Measurements from ENCODE around the gene ZWILCH.

Gene ZWILCH

DNA sequence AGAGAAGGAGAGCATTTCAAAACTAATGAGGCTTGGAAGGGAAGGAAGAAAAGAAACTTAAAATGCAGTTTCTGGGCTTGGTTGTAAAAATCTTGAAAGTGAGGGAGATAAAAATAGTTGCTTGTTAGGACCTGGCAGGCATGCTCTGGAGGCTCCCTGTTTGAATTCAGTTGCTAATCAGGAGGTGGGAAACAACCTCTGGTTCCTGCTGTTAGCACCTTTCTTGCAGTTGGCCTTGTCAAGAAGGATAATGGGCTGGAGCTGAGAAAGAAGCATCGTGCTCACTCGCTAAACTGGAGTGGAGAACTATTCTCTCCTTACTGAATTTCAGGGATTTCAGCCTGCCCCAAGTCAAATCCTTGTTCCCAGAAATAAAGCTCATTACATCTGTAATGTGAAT lies 31.0 kb upstream of the ZWILCH start:
- no peaks in the 10 kb centered on the region for H3K36me3 ChIP-seq (ENCODE audit: insufficient read depth, low read length)
- H3K27ac ChIP-seq (ENCODE audit: low read depth, low read length): no peak overlapping the region
- H3K9ac ChIP-seq (ENCODE audit: low read length): no peak overlapping the region
- H3K27me3 ChIP-seq (ENCODE audit: control insufficient read depth in 1 of 2, insufficient read depth in 2 of 2, low read length in 2 of 2): no peaks in the 10 kb centered on the region
- no peaks in the 10 kb centered on the region for H3K4me1 ChIP-seq (ENCODE audit: insufficient read depth, low read length)
- no peaks in the 10 kb centered on the region for H3K9me3 ChIP-seq (ENCODE audit: low read length)
- H3K4me3 ChIP-seq (ENCODE audit: low read depth in 1 of 2, low read length in 2 of 2): no peak overlapping the region

DNA sequence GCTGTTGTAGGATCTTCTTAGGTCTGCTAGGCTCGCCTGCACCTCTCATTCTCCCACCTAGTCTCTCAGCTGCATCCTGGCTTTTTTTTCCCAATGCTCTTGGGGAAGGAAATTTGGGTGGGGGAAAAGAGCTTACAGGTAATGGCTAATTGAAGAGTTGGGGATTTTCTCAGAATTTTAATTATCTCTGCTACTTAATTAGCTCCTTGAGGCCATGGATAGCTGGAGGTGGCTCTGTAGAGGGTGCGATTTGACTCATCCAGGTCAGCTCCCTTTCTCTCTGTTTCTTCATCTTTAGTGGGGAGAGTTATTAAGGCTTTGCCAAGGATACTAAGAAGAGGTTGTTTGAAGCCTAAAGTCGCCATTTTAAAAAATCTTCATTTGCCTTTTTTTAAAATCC lies 30.2 kb upstream of the ZWILCH start:
- Histone ChIP-seq H3K9me3 (ENCODE audit: low read length) (no peaks in the 10 kb centered on the region), H3K27me3 (ENCODE audit: control insufficient read depth in 1 of 2, insufficient read depth in 2 of 2, low read length in 2 of 2) (no peaks in the 10 kb centered on the region), H3K4me1 (ENCODE audit: insufficient read depth, low read length) (no peaks in the 10 kb centered on the region), H3K9ac (ENCODE audit: low read length) (no peak overlapping the region), H3K27ac (ENCODE audit: low read depth, low read length) (no peak overlapping the region), H3K36me3 (ENCODE audit: insufficient read depth, low read length) (no peaks in the 10 kb centered on the region), H3K4me3 (ENCODE audit: low read depth in 1 of 2, low read length in 2 of 2) (no peak overlapping the region)

- Histone ChIP-seq H3K9me3 (ENCODE audit: low read length) (no peaks in the 10 kb centered on the region), H3K9ac (ENCODE audit: low read length) (no peak overlapping the region), H3K27me3 (ENCODE audit: control insufficient read depth in 1 of 2, insufficient read depth in 2 of 2, low read length in 2 of 2) (no peaks in the 10 kb centered on the region), H3K4me1 (ENCODE audit: insufficient read depth, low read length) (no peaks in the 10 kb centered on the region), H3K27ac (ENCODE audit: low read depth, low read length) (no peak overlapping the region), H3K36me3 (ENCODE audit: insufficient read depth, low read length) (peaks cover 3% of the 10 kb centered on the region), H3K4me3 (ENCODE audit: low read depth in 1 of 2, low read length in 2 of 2) (no peak overlapping the region)
Observed at GRCh38 chr15:66476535-66476934, 28.6 kb upstream of the ZWILCH start.

GRCh38 chr15:66477011-66477410 lies 28.1 kb upstream of the ZWILCH start:
- H3K9me3 ChIP-seq (ENCODE audit: low read length): no peaks in the 10 kb centered on the region
- no peaks in the 10 kb centered on the region for H3K27me3 ChIP-seq (ENCODE audit: control insufficient read depth in 1 of 2, insufficient read depth in 2 of 2, low read length in 2 of 2)
- no peak overlapping the region for H3K4me3 ChIP-seq (ENCODE audit: low read depth in 1 of 2, low read length in 2 of 2)
- no peak overlapping the region for H3K27ac ChIP-seq (ENCODE audit: low read depth, low read length)
- peaks cover 7% of the 10 kb centered on the region for H3K36me3 ChIP-seq (ENCODE audit: insufficient read depth, low read length)
- no peak overlapping the region for H3K9ac ChIP-seq (ENCODE audit: low read length)
- H3K4me1 ChIP-seq (ENCODE audit: insufficient read depth, low read length): no peaks in the 10 kb centered on the region

- Histone ChIP-seq H3K9ac (ENCODE audit: low read length) (no peak overlapping the region), H3K27ac (ENCODE audit: low read depth, low read length) (no peak overlapping the region), H3K4me3 (ENCODE audit: low read depth in 1 of 2, low read length in 2 of 2) (no peak overlapping the region), H3K36me3 (ENCODE audit: insufficient read depth, low read length) (peaks cover 14% of the 10 kb centered on the region), H3K27me3 (ENCODE audit: control insufficient read depth in 1 of 2, insufficient read depth in 2 of 2, low read length in 2 of 2) (no peaks in the 10 kb centered on the region), H3K4me1 (ENCODE audit: insufficient read depth, low read length) (no peaks in the 10 kb centered on the region), H3K9me3 (ENCODE audit: low read length) (no peaks in the 10 kb centered on the region)
Observed at GRCh38 chr15:66480267-66480666, 24.9 kb upstream of the ZWILCH start.

GRCh38 chr15:66481107-66481856 lies 23.8 kb upstream of the ZWILCH start:
- H3K4me1 ChIP-seq (ENCODE audit: insufficient read depth, low read length): no peaks in the 10 kb centered on the region
- no peaks in the 10 kb centered on the region for H3K27me3 ChIP-seq (ENCODE audit: control insufficient read depth in 1 of 2, insufficient read depth in 2 of 2, low read length in 2 of 2)
- H3K4me3 ChIP-seq (ENCODE audit: low read depth in 1 of 2, low read length in 2 of 2): no peak overlapping the region
- peaks cover 14% of the 10 kb centered on the region for H3K36me3 ChIP-seq (ENCODE audit: insufficient read depth, low read length)
- no peak overlapping the region for H3K9ac ChIP-seq (ENCODE audit: low read length)
- no peak overlapping the region for H3K27ac ChIP-seq (ENCODE audit: low read depth, low read length)
- no peaks in the 10 kb centered on the region for H3K9me3 ChIP-seq (ENCODE audit: low read length)

DNA sequence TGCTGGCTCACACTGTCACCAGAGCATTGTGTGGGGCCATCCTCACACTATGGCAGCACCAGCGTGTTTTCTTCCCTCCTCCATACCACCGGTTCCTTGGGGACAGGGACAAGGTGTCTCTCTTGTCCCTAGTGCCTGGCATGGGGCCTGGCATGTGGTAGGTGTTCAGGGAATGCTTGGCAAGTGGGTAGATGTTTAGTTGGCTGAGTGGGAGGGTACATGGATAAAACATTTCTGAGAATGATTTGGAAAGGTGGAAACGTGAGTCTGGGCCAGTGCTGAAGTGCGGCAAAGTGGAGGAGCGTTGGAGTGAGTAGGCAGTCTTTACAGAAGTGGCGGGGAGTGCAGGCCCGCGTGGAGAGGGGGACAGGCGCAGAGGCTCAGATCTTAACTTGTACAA lies 22.6 kb upstream of the ZWILCH start:
- no peaks in the 10 kb centered on the region for H3K4me1 ChIP-seq (ENCODE audit: insufficient read depth, low read length)
- H3K27me3 ChIP-seq (ENCODE audit: control insufficient read depth in 1 of 2, insufficient read depth in 2 of 2, low read length in 2 of 2): no peaks in the 10 kb centered on the region
- no peak overlapping the region for H3K9ac ChIP-seq (ENCODE audit: low read length)
- H3K9me3 ChIP-seq (ENCODE audit: low read length): no peaks in the 10 kb centered on the region
- no peak overlapping the region for H3K4me3 ChIP-seq (ENCODE audit: low read depth in 1 of 2, low read length in 2 of 2)
- H3K36me3 ChIP-seq (ENCODE audit: insufficient read depth, low read length): peaks cover 21% of the 10 kb centered on the region
- H3K27ac ChIP-seq (ENCODE audit: low read depth, low read length): no peak overlapping the region

DNA sequence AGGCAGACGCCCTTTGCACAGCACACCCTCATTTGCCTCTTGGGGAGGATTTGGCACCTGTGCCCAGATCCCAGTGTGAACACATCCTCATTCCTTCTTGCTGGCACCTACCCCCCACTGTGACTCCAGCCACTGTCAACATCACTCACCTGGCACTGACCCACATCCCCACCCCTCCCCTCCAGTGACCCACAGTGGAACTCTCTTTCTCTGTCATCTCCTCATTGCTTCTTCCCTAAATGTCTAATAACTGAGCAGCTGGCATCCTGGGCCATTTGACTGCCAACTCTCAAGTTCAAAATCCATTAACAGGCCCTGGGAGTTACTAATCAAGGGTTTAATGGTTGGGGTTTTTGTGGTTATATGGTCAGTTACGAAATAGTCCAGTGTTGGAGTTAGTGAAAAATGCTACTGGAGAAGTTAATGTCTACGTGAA lies 22.0 kb upstream of the ZWILCH start:
- Histone ChIP-seq H3K9me3 (ENCODE audit: low read length) (no peaks in the 10 kb centered on the region), H3K27ac (ENCODE audit: low read depth, low read length) (no peak overlapping the region), H3K9ac (ENCODE audit: low read length) (no peak overlapping the region), H3K27me3 (ENCODE audit: control insufficient read depth in 1 of 2, insufficient read depth in 2 of 2, low read length in 2 of 2) (no peaks in the 10 kb centered on the region), H3K4me3 (ENCODE audit: low read depth in 1 of 2, low read length in 2 of 2) (no peak overlapping the region), H3K4me1 (ENCODE audit: insufficient read depth, low read length) (no peaks in the 10 kb centered on the region), H3K36me3 (ENCODE audit: insufficient read depth, low read length) (peaks cover 27% of the 10 kb centered on the region)

- H3K9me3 ChIP-seq (ENCODE audit: low read length): no peaks in the 10 kb centered on the region
- peaks cover 40% of the 10 kb centered on the region for H3K36me3 ChIP-seq (ENCODE audit: insufficient read depth, low read length)
- H3K27me3 ChIP-seq (ENCODE audit: control insufficient read depth in 1 of 2, insufficient read depth in 2 of 2, low read length in 2 of 2): no peaks in the 10 kb centered on the region
- H3K4me1 ChIP-seq (ENCODE audit: insufficient read depth, low read length): no peaks in the 10 kb centered on the region
- H3K27ac ChIP-seq (ENCODE audit: low read depth, low read length): no peak overlapping the region
- H3K9ac ChIP-seq (ENCODE audit: low read length): no peak overlapping the region
- no peak overlapping the region for H3K4me3 ChIP-seq (ENCODE audit: low read depth in 1 of 2, low read length in 2 of 2)
Observed at GRCh38 chr15:66484539-66485112, 20.5 kb upstream of the ZWILCH start.

GRCh38 chr15:66486887-66487286 lies 18.2 kb upstream of the ZWILCH start:
- H3K4me1 ChIP-seq (ENCODE audit: insufficient read depth, low read length): no peaks in the 10 kb centered on the region
- H3K9ac ChIP-seq (ENCODE audit: low read length): no peak overlapping the region
- peaks cover 44% of the 10 kb centered on the region for H3K36me3 ChIP-seq (ENCODE audit: insufficient read depth, low read length)
- no peak overlapping the region for H3K4me3 ChIP-seq (ENCODE audit: low read depth in 1 of 2, low read length in 2 of 2)
- H3K27me3 ChIP-seq (ENCODE audit: control insufficient read depth in 1 of 2, insufficient read depth in 2 of 2, low read length in 2 of 2): no peaks in the 10 kb centered on the region
- no peaks in the 10 kb centered on the region for H3K9me3 ChIP-seq (ENCODE audit: low read length)
- no peak overlapping the region for H3K27ac ChIP-seq (ENCODE audit: low read depth, low read length)

DNA sequence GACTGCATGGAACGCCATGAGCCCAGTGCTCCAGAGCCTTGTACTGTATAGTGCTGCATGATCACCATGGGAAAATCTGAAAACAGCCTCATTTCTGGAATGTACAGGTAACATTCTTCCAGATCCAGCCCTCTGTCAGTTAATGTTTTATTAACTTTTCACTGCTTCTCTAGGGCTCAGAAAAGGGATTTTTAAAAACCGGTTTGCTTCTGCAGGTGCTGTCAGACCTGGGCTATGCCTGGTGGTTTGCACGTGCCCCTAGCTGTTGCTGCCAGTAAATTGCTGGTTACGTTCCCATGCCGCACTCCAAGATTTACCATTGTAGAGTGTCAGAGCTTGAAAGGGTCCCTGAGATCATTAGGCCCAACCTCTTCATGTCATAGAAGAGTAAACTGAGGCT lies 16.6 kb upstream of the ZWILCH start:
- no peaks in the 10 kb centered on the region for H3K4me1 ChIP-seq (ENCODE audit: insufficient read depth, low read length)
- H3K9ac ChIP-seq (ENCODE audit: low read length): no peak overlapping the region
- H3K36me3 ChIP-seq (ENCODE audit: insufficient read depth, low read length): peaks cover 49% of the 10 kb centered on the region
- H3K4me3 ChIP-seq (ENCODE audit: low read depth in 1 of 2, low read length in 2 of 2): no peak overlapping the region
- no peaks in the 10 kb centered on the region for H3K9me3 ChIP-seq (ENCODE audit: low read length)
- no peak overlapping the region for H3K27ac ChIP-seq (ENCODE audit: low read depth, low read length)
- H3K27me3 ChIP-seq (ENCODE audit: control insufficient read depth in 1 of 2, insufficient read depth in 2 of 2, low read length in 2 of 2): no peaks in the 10 kb centered on the region

Measured in muscle layer of colon (tissue), 2 donors.